IPS-18a (cell line): Measurements from ENCODE around the gene SOSTDC1.

Source experiments
- H3K27ac ChIP-seq: one replicate; pipeline ENCODE4 v1.5.1; 2013; ENCODE audit warnings: low read length
- H3K27me3 ChIP-seq: one replicate; pipeline ENCODE4 v1.6.1; 2013; ENCODE audit warnings: mild to moderate bottlenecking, low read length; ENCODE audit not compliant: control insufficient read depth, insufficient read depth
- H3K36me3 ChIP-seq: one replicate; pipeline ENCODE4 v1.6.1; 2013; ENCODE audit warnings: low read depth, low read length; ENCODE audit not compliant: control insufficient read depth
- H3K4me1 ChIP-seq: one replicate; pipeline ENCODE4 v1.6.1; 2013; ENCODE audit warnings: low read depth, low read length; ENCODE audit not compliant: control insufficient read depth
- H3K4me3 ChIP-seq: one replicate; pipeline ENCODE4 v1.5.1; 2013; ENCODE audit warnings: low read length
- H3K9ac ChIP-seq: one replicate; pipeline ENCODE4 v1.6.1; 2013; ENCODE audit warnings: mild to moderate bottlenecking, low read length, moderate library complexity
- H3K9me3 ChIP-seq: one replicate; pipeline ENCODE4 v1.6.1; 2013; ENCODE audit warnings: low read depth, low read length; ENCODE audit not compliant: control insufficient read depth

SOSTDC1 gene

GRCh38 chr7:16416289-16417282, 49.0 kb downstream of the SOSTDC1 start:
- no peak overlapping the region for H3K27ac ChIP-seq
- H3K27me3 ChIP-seq: peaks cover 12% of the 10 kb centered on the region
- no peak overlapping the region for H3K4me3 ChIP-seq
- H3K36me3 ChIP-seq: no peaks in the 10 kb centered on the region
- H3K4me1 ChIP-seq: peaks cover 7% of the 10 kb centered on the region
- H3K9me3 ChIP-seq: no peaks in the 10 kb centered on the region
- no peak overlapping the region for H3K9ac ChIP-seq

GRCh38 chr7:16412274-16413254, 53.0 kb downstream of the SOSTDC1 start:
- no peaks in the 10 kb centered on the region for H3K4me1 ChIP-seq
- no peaks in the 10 kb centered on the region for H3K27me3 ChIP-seq
- H3K36me3 ChIP-seq: no peaks in the 10 kb centered on the region
- H3K9me3 ChIP-seq: no peaks in the 10 kb centered on the region
- no peak overlapping the region for H3K9ac ChIP-seq
- H3K27ac ChIP-seq: no peak overlapping the region
- H3K4me3 ChIP-seq: no peak overlapping the region
